ENCODE results near the gene GSTM2.

DNA sequence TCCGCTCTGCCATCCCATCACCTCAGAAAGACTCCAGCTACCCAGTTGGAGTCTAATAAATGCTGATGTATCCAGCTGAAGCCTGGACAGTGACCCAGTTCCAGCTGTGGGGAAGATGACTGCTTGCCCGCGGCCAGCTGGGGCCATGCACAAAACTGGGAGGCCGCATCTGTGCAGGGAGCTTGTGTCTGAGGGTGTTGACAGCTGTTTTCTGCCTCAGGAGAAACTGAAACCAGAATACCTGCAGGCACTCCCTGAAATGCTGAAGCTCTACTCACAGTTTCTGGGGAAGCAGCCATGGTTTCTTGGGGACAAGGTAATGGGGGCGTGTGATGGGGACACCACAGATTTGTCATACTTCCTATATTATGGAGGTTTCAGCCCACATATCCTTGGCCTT lies 3.2 kb downstream of the GSTM2 start:
- TF ChIP-seq, protein P1, sequence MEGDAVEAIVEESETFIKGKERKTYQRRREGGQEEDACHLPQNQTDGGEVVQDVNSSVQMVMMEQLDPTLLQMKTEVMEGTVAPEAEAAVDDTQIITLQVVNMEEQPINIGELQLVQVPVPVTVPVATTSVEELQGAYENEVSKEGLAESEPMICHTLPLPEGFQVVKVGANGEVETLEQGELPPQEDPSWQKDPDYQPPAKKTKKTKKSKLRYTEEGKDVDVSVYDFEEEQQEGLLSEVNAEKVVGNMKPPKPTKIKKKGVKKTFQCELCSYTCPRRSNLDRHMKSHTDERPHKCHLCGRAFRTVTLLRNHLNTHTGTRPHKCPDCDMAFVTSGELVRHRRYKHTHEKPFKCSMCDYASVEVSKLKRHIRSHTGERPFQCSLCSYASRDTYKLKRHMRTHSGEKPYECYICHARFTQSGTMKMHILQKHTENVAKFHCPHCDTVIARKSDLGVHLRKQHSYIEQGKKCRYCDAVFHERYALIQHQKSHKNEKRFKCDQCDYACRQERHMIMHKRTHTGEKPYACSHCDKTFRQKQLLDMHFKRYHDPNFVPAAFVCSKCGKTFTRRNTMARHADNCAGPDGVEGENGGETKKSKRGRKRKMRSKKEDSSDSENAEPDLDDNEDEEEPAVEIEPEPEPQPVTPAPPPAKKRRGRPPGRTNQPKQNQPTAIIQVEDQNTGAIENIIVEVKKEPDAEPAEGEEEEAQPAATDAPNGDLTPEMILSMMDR (IDR thresholded peaks at IDR 0.05; ENCODE audit: low read depth, low read length, poor library complexity, severe bottlenecking): no peak
- TF ChIP-seq EZH2phosphoT487 (IDR thresholded peaks at IDR 0.05; ENCODE audit: borderline replicate concordance, low read length): no peak

Data from DOHH2 (cell line).